HEK293 (cell line): ENCODE data around the gene LBHD2.

ENCODE experiments used
- CTCF ChIA-PET: fragments of 350-600 bp; formaldehyde crosslinking; extraction: SDS; loops from one replicate; lab custom pipeline; 2021; ENCODE audit warnings: antibody characterized with exemption; lab: Yijun Ruan, JAX
- POLR2A ChIA-PET: fragments of 300-600 bp; formaldehyde crosslinking; extraction: SDS; loops from one replicate; lab custom pipeline; 2020; ENCODE audit warnings: antibody characterized with exemption, inconsistent platforms; lab: Yijun Ruan, JAX
- H3K27ac ChIP-seq: fragments of 200-500 bp; sonication (Bioruptor generic); 2 replicates; pipeline ENCODE4 v1.5.1; 2014; ENCODE audit warnings: low read depth, low read length, control low read depth, inconsistent platforms; ENCODE audit errors: extremely low read depth
- H3K36me3 ChIP-seq, 2 experiments: fragments of 200-500 bp in 1 of 2; sonication (Bioruptor generic) in 1 of 2; 1 replicate in 1 of 2; 2 replicates in 1 of 2; pipeline ENCODE4 v1.5.1; 2014 to 2017; ENCODE audit warnings: inconsistent platforms in 2 of 2, low read length in 2 of 2; ENCODE audit not compliant: control insufficient read depth in 2 of 2, insufficient read depth in 1 of 2
- H3K4me1 ChIP-seq: fragments of 200-500 bp; sonication (Bioruptor generic); 2 replicates; pipeline ENCODE4 v1.5.1; 2014; ENCODE audit warnings: mild to moderate bottlenecking, low read length, inconsistent platforms; ENCODE audit not compliant: control insufficient read depth, insufficient read depth
- H3K4me3 ChIP-seq: 2 replicates; pipeline ENCODE4 v1.5.1; 2011; ENCODE audit warnings: low read depth, mild to moderate bottlenecking, control low read depth, low read length, moderate library complexity
- H3K9me3 ChIP-seq: fragments of 200-500 bp; sonication (Bioruptor generic); 2 replicates; pipeline ENCODE4 v1.5.1; 2014; ENCODE audit warnings: low read depth, low read length, inconsistent platforms; ENCODE audit not compliant: control insufficient read depth, insufficient read depth
- BCL11B ChIP-seq: fragments of 450-650 bp; formaldehyde crosslinking; IDR thresholded peaks from 2 replicates; pipeline ENCODE4 v1.5.1; 2016; ENCODE audit warnings: low read depth, missing biosample characterization, missing genetic modification characterization
- EGR2 ChIP-seq: fragments of 450-650 bp; formaldehyde crosslinking; IDR thresholded peaks from 2 replicates; pipeline ENCODE4 v1.5.1; 2016; ENCODE audit warnings: low read depth, missing biosample characterization, missing genetic modification characterization
- ELK4 ChIP-seq: IDR thresholded peaks from 2 replicates; pipeline ENCODE4 v1.6.1; 2011; ENCODE audit warnings: mild to moderate bottlenecking, low read depth, low read length, borderline replicate concordance
- GLI4 ChIP-seq: fragments of 450-650 bp; formaldehyde crosslinking; IDR thresholded peaks from 2 replicates; pipeline ENCODE4 v1.5.1; 2016; ENCODE audit warnings: missing biosample characterization, missing genetic modification characterization
- KLF1 ChIP-seq: fragments of 450-650 bp; formaldehyde crosslinking; IDR thresholded peaks from 2 replicates; pipeline ENCODE4 v1.5.1; 2016; ENCODE audit warnings: missing biosample characterization, missing genetic modification characterization
- KLF8 ChIP-seq: fragments of 450-650 bp; formaldehyde crosslinking; IDR thresholded peaks from 2 replicates; pipeline ENCODE4 v1.5.1; 2016; ENCODE audit warnings: missing biosample characterization, missing genetic modification characterization
- PRDM10 ChIP-seq: fragments of 450-650 bp; formaldehyde crosslinking; IDR thresholded peaks from 2 replicates; pipeline ENCODE4 v1.5.1; 2016; ENCODE audit warnings: missing biosample characterization, missing genetic modification characterization
- SP2 ChIP-seq: fragments of 450-650 bp; formaldehyde crosslinking; IDR thresholded peaks from 2 replicates; pipeline ENCODE4 v1.5.1; 2016; ENCODE audit warnings: missing biosample characterization, missing genetic modification characterization
- TCF7L2 ChIP-seq: IDR thresholded peaks from 2 replicates; pipeline ENCODE4 v1.6.1; 2011; ENCODE audit warnings: low read depth, mild to moderate bottlenecking, inconsistent platforms, low read length, moderate library complexity, borderline replicate concordance
- ZNF121 ChIP-seq: fragments of 450-650 bp; formaldehyde crosslinking; IDR thresholded peaks from 2 replicates; pipeline ENCODE4 v1.5.1; 2016; ENCODE audit warnings: missing biosample characterization, missing genetic modification characterization
- ZNF133 ChIP-seq: fragments of 450-650 bp; formaldehyde crosslinking; IDR thresholded peaks from 2 replicates; pipeline ENCODE4 v1.5.1; 2016; ENCODE audit warnings: missing biosample characterization, missing genetic modification characterization
- ZNF169 ChIP-seq: fragments of 450-650 bp; formaldehyde crosslinking; IDR thresholded peaks from 2 replicates; pipeline ENCODE4 v1.5.1; 2016; ENCODE audit warnings: missing biosample characterization, missing genetic modification characterization
- ZNF175 ChIP-seq: fragments of 450-650 bp; formaldehyde crosslinking; IDR thresholded peaks from 2 replicates; pipeline ENCODE4 v1.5.1; 2016; ENCODE audit warnings: missing biosample characterization, missing genetic modification characterization
- ZNF24 ChIP-seq: fragments of 450-650 bp; formaldehyde crosslinking; IDR thresholded peaks from 2 replicates; pipeline ENCODE4 v1.5.1; 2016; ENCODE audit warnings: missing biosample characterization, missing genetic modification characterization
- ZNF311 ChIP-seq: fragments of 450-650 bp; formaldehyde crosslinking; IDR thresholded peaks from 2 replicates; pipeline ENCODE4 v1.5.1; 2017; ENCODE audit warnings: missing biosample characterization, missing genetic modification characterization, borderline replicate concordance
- ZNF398 ChIP-seq: fragments of 450-650 bp; formaldehyde crosslinking; IDR thresholded peaks from 2 replicates; pipeline ENCODE4 v1.5.1; 2017; ENCODE audit warnings: missing biosample characterization, missing genetic modification characterization
- ZNF423 ChIP-seq: fragments of 450-650 bp; formaldehyde crosslinking; IDR thresholded peaks from 2 replicates; pipeline ENCODE4 v1.5.1; 2016; ENCODE audit warnings: missing biosample characterization, missing genetic modification characterization
- ZNF529 ChIP-seq: fragments of 450-650 bp; formaldehyde crosslinking; IDR thresholded peaks from 2 replicates; pipeline ENCODE4 v1.5.1; 2017; ENCODE audit warnings: missing genetic modification characterization, missing biosample characterization; ENCODE audit not compliant: insufficient replicate concordance
- ZNF530 ChIP-seq: fragments of 450-650 bp; formaldehyde crosslinking; IDR thresholded peaks from 2 replicates; pipeline ENCODE4 v1.5.1; 2016; ENCODE audit warnings: low read depth, missing biosample characterization, missing genetic modification characterization
- ZNF560 ChIP-seq: fragments of 450-650 bp; formaldehyde crosslinking; IDR thresholded peaks from 2 replicates; pipeline ENCODE4 v1.5.1; 2017; ENCODE audit warnings: missing biosample characterization, missing genetic modification characterization, borderline replicate concordance
- ZNF580 ChIP-seq: fragments of 450-650 bp; formaldehyde crosslinking; IDR thresholded peaks from 2 replicates; pipeline ENCODE4 v1.5.1; 2016; ENCODE audit warnings: missing biosample characterization, missing genetic modification characterization
- ZNF600 ChIP-seq: fragments of 450-650 bp; formaldehyde crosslinking; IDR thresholded peaks from 2 replicates; pipeline ENCODE4 v1.5.1; 2016; ENCODE audit warnings: missing biosample characterization, missing genetic modification characterization
- ZNF629 ChIP-seq: fragments of 450-650 bp; formaldehyde crosslinking; IDR thresholded peaks from 2 replicates; pipeline ENCODE4 v1.5.1; 2017; ENCODE audit warnings: missing biosample characterization, missing genetic modification characterization
- ZNF664 ChIP-seq: fragments of 450-650 bp; formaldehyde crosslinking; IDR thresholded peaks from 2 replicates; pipeline ENCODE4 v1.5.1; 2016; ENCODE audit warnings: missing biosample characterization, missing genetic modification characterization
- ZNF76 ChIP-seq: fragments of 450-650 bp; formaldehyde crosslinking; IDR thresholded peaks from 2 replicates; pipeline ENCODE4; 2016; ENCODE audit warnings: low read depth, missing biosample characterization, missing genetic modification characterization, borderline replicate concordance
- ZNF830 ChIP-seq: fragments of 450-650 bp; IDR thresholded peaks from 2 replicates; pipeline ENCODE4 v1.5.0; 2018; ENCODE audit warnings: missing biosample characterization, missing genetic modification characterization, low read depth, mild to moderate bottlenecking, moderate library complexity

The LBHD2 gene

GRCh38 chr14:103091041-103091882 lies 7.3 kb downstream of the LBHD2 start (continued):
- TF ChIP-seq ZNF629 (tag by site-specific recombination) (0 out of 2 replicates have a peak, but pooled peaks have one; percentile 13), ZNF398 (tag by site-specific recombination) (peak; percentile 38; the same call in 1 of the 2 replicates), ZNF600 (no peak), ZNF529 (tag by site-specific recombination) (no peak), KLF1 (tag by site-specific recombination) (peak; percentile 87), SP2 (tag by site-specific recombination) (peak; percentile 52), EGR2 (tag by site-specific recombination) (peak; percentile 63), ZNF169 (tag by site-specific recombination) (no peak)

GRCh38 chr14:103091883-103092222 lies 7.8 kb downstream of the LBHD2 start:
- H3K4me3 ChIP-seq: peak overlapping the region; percentile 16
- POLR2A ChIA-PET: no interaction called here
- no peaks in the 10 kb centered on the region for H3K9me3 ChIP-seq
- H3K36me3 ChIP-seq: no peaks in the 10 kb centered on the region
- CTCF ChIA-PET: interaction anchor here (1.0 to 2.1 kb wide), 2 partner anchors 8 to 13 kb away, joined by 4 to 6 read pairs; partner anchors contain the start of gene LBHD2
- H3K27ac ChIP-seq: no peak overlapping the region
- H3K4me1 ChIP-seq: no peaks in the 10 kb centered on the region; the same call in 1 of the 2 replicates
- TF ChIP-seq ZNF423: peak; percentile 74; the same call in 1 of the 2 replicates
- 0 out of 2 replicates have a peak, but pooled peaks have one; percentile 17 for TF ChIP-seq ZNF664 (tag by site-specific recombination)
- 0 out of 2 replicates have a peak, but pooled peaks have one; percentile 3 for TF ChIP-seq BCL11B (tag by site-specific recombination)
- peak; percentile 51; the same call in 1 of the 2 replicates for TF ChIP-seq ZNF121 (tag by site-specific recombination)
- TF ChIP-seq ZNF24: peak; percentile 4; the same call in 1 of the 2 replicates
- no peak for TF ChIP-seq ZNF580 (tag by site-specific recombination)
- no peak for TF ChIP-seq ZNF76 (tag by site-specific recombination)
- 0 out of 2 replicates have a peak, but pooled peaks have one; percentile 17 for TF ChIP-seq KLF8 (tag by site-specific recombination)

- ChIA-PET POLR2A (no interaction called here), CTCF (interaction anchor here (0.6 to 3.6 kb wide), 3 partner anchors 12 to 175 kb away, joined by 3 to 44 read pairs (median 3); no protein-coding TSS in a partner anchor)
- H3K4me1 ChIP-seq: no peaks in the 10 kb centered on the region; the same call in 1 of the 2 replicates
- no peaks in the 10 kb centered on the region for H3K36me3 ChIP-seq
- H3K9me3 ChIP-seq: no peaks in the 10 kb centered on the region
- no peak overlapping the region for H3K4me3 ChIP-seq
- H3K27ac ChIP-seq: no peak overlapping the region
- no peak for TF ChIP-seq ZNF175 (tag by site-specific recombination)
- no peak for TF ChIP-seq ZNF560 (tag by site-specific recombination)
- TF ChIP-seq ELK4: no peak
- no peak for TF ChIP-seq GLI4
- no peak for TF ChIP-seq ZNF311 (tag by site-specific recombination)
- no peak for TF ChIP-seq TCF7L2
- no peak for TF ChIP-seq ZNF530 (tag by site-specific recombination)
- TF ChIP-seq PRDM10 (tag by site-specific recombination): no peak
- TF ChIP-seq ZNF830 (tag by site-specific recombination): no peak
- TF ChIP-seq ZNF133 (tag by site-specific recombination): no peak
These were observed 9.9 kb downstream of the LBHD2 start for GRCh38 chr14:103093856-103094405.
